Aorta (tissue), 5 donors: ENCODE measurements around the gene TBCD. TPM values are rescaled to one million over a fixed set of nuclear protein-coding genes. Genes with fewer than 3 reads are reported as not detected.

Source experiments
- ATAC-seq: fragments of 200-7000 bp; cut with Tn5 transposase; one replicate; pipeline ENCODE4 v1.9.1; 2022; ENCODE audit warnings: moderate library complexity; ENCODE audit not compliant: low FRiP score
- DNase-seq, 2 donors: peaks; one replicate each; pipeline ENCODE4 v3.0.0-alpha.2; 2020
- H3K27ac ChIP-seq, 2 donors: one replicate each; pipeline ENCODE4 v1.5.1; 2013; ENCODE audit warnings: low read length in 2 of 2, mild to moderate bottlenecking in 2 of 2, moderate library complexity in 2 of 2, control low read depth in 1 of 2, inconsistent platforms in 1 of 2, low read depth in 1 of 2
- H3K27me3 ChIP-seq, 2 donors: one replicate each; pipeline ENCODE4 v1.6.1; 2013; ENCODE audit warnings: control low read depth in 1 of 2, low read length in 1 of 2, mild to moderate bottlenecking in 1 of 2, moderate library complexity in 1 of 2; ENCODE audit not compliant: insufficient read depth in 2 of 2, control insufficient read depth in 1 of 2
- H3K36me3 ChIP-seq, 2 donors: one replicate each; pipeline ENCODE4 v1.6.1; 2013; ENCODE audit warnings: control low read depth in 1 of 2, low read length in 1 of 2, mild to moderate bottlenecking in 1 of 2; ENCODE audit not compliant: insufficient read depth in 2 of 2, control insufficient read depth in 1 of 2
- H3K4me1 ChIP-seq, 2 donors: one replicate each; pipeline ENCODE4 v1.6.1; 2013; ENCODE audit warnings: low read length in 2 of 2, control low read depth in 1 of 2, mild to moderate bottlenecking in 1 of 2, moderate library complexity in 1 of 2; ENCODE audit not compliant: insufficient read depth in 2 of 2, control insufficient read depth in 1 of 2
- H3K4me3 ChIP-seq, 2 donors: one replicate each; pipeline ENCODE4 v1.5.1; 2013; ENCODE audit warnings: low read length in 2 of 2, control low read depth in 1 of 2, mild to moderate bottlenecking in 1 of 2
- H3K9me3 ChIP-seq: one replicate; pipeline ENCODE4 v1.6.1; 2013; ENCODE audit warnings: mild to moderate bottlenecking, low read length; ENCODE audit not compliant: control insufficient read depth
- WGBS, 2 donors: extraction: QIAGEN DNeasy Blood & Tissue Kit; methylation state at CpG; one replicate each; pipeline ENCODE4 v1.1.7; 2013; 5-methylcytosine and 5-hydroxymethylcytosine counted together
- intact Hi-C, 2 donors: fragments of 100-400 bp; cut with DNase I; formaldehyde crosslinking; loops; one replicate each; pipeline versions ENCODE4 v1.14.2 to v1.15.0; 2022
- polyA plus RNA-seq, 2 donors: library from polyadenylated mRNA; stranded (reverse); fragments of 200-250 nt; gene quantifications; one replicate each; pipeline ENCODE4 v1.2.3, GENCODE V29; 2013
- total RNA-seq, 2 donors: library from RNA; stranded (reverse); fragmentation: NEBNext Ultra II Directional; extraction: Animal tissue kit (Norgen Biotek cat#: 25700); gene quantifications; one replicate each; pipeline ENCODE4 v1.2.1, GENCODE V29; 2021
- donor health status: healthy with polysubstance abuse.
- donor health status: Bipolar disorder and iron deficiency.
- donor health status: DM: no; HTN: no; CAD: no.
- donor health status: DM: no; HTN: no; CAD: no.
- donor health status: DM: yes; HTN: yes; CAD: no.

The TBCD gene
- total and polyA plus RNA-seq, 4 donors: 20.0 to 182 (median 111) TPM

- no peaks in the 10 kb centered on the region for H3K9me3 ChIP-seq
- ATAC-seq (no peak), DNase-seq (no peak)
- no peak overlapping the region for H3K4me3 ChIP-seq
- 83 to 86% methylated on average over 9 of the region's 9 CpGs for WGBS, 2 donors
- no peaks in the 10 kb centered on the region for H3K4me1 ChIP-seq
- no peaks in the 10 kb centered on the region for H3K36me3 ChIP-seq
- H3K27me3 ChIP-seq: no peaks in the 10 kb centered on the region
- no peak overlapping the region for H3K27ac ChIP-seq
- intact Hi-C loops: loop anchor here in 1 of 2 donors (10.0 kb wide), 1 partner anchor 58 kb away; no protein-coding TSS in a partner anchor
These were observed 55.2 kb downstream of the TBCD start for GRCh38 chr17:82807101-82807500.

- WGBS, 2 donors: 95 to 97% methylated on average over 21 of the region's 21 CpGs
- intact Hi-C loops: loop anchor here in 1 of 2 donors (10.0 kb wide), 1 partner anchor 57 kb away; no protein-coding TSS in a partner anchor
- Histone ChIP-seq H3K9me3 (no peaks in the 10 kb centered on the region), H3K27ac (no peak overlapping the region), H3K4me1 (no peaks in the 10 kb centered on the region), H3K4me3 (no peak overlapping the region), H3K27me3 (no peaks in the 10 kb centered on the region), H3K36me3 (no peaks in the 10 kb centered on the region)
- ATAC-seq (no peak), DNase-seq (no peak)
These were observed 55.7 kb downstream of the TBCD start for GRCh38 chr17:82807562-82807961.

DNA sequence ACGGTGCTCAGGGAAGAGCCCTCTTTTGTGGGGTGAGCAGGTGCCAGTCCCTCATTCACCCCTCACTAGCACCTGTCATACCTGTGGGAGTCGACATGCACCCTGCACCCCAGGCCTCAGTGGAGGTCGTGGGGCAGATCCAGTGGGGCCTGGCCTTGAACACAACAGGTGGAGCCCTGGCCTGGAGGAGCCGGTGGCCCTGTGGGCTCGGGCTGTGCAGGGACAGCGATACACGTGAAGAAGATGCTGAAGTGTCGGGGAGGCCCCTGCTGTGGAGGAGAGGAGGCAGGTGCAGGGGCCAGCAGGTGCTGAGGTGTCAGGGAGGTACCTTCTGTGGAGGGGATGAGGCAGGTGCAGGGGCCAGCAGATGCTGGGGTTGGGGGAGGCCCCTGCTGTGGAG lies 56.1 kb downstream of the TBCD start:
- DNase-seq: no peak
- no peaks in the 10 kb centered on the region for H3K36me3 ChIP-seq
- no peak overlapping the region for H3K27ac ChIP-seq
- intact Hi-C loops: loop anchor here in 1 of 2 donors (10.0 kb wide), 1 partner anchor 57 kb away; no protein-coding TSS in a partner anchor
- H3K4me1 ChIP-seq: no peaks in the 10 kb centered on the region
- no peaks in the 10 kb centered on the region for H3K9me3 ChIP-seq
- 92 to 95% methylated on average over 8 of the region's 8 CpGs for WGBS, 2 donors
- no peak for ATAC-seq
- no peak overlapping the region for H3K4me3 ChIP-seq
- no peaks in the 10 kb centered on the region for H3K27me3 ChIP-seq

DNA sequence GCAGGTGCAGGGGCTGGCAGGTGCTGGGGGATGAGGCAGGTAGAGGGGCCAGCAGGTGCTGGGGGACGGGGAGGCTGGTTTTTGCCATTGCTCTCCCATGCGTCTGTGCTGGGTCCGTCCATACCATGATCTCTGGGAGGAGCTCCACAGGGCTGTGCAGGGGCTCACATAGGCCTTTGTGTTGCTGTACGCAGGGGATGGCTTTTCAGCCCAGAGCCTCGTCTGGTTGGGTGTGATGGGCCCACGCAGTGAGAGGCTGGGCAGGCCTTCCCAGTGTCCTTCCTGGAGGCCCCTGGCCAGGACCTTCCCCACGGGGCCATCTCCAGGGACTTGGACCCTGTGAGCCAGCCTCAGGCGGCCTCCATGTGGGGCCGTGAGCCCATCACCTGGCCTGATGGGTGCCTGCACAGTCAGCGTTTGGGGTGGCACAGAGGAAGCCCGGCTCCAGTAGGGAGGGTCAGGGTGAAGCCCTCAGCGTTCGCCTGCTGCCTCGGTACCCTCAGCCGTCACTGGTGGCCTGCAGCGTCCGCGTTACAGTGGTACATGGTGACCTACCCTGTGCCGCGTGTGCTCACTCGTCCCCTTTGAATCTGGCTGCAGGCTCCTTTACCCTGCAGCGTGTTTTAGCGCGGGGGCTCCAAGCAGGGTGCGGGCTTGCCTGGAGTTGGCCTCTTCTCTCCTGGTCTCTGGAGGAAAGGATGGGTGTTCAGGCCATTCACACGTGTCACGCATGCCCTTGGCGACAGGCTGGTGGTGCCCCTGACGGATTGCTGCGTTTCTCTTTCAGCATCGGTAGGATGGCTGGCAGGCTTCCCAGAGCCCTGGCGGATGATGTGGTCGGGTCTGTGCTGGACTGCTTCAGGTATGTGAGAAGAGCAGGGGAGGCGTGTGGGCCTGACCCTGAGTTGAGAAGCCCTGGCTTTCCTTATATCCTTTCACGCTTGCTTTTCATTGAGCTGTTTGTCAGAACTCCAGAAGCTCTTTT lies 57.3 kb downstream of the TBCD start:
- DNase-seq: no peak
- intact Hi-C loops: loop anchor here in 1 of 2 donors (10.0 kb wide), 1 partner anchor 56 kb away; no protein-coding TSS in a partner anchor

DNA sequence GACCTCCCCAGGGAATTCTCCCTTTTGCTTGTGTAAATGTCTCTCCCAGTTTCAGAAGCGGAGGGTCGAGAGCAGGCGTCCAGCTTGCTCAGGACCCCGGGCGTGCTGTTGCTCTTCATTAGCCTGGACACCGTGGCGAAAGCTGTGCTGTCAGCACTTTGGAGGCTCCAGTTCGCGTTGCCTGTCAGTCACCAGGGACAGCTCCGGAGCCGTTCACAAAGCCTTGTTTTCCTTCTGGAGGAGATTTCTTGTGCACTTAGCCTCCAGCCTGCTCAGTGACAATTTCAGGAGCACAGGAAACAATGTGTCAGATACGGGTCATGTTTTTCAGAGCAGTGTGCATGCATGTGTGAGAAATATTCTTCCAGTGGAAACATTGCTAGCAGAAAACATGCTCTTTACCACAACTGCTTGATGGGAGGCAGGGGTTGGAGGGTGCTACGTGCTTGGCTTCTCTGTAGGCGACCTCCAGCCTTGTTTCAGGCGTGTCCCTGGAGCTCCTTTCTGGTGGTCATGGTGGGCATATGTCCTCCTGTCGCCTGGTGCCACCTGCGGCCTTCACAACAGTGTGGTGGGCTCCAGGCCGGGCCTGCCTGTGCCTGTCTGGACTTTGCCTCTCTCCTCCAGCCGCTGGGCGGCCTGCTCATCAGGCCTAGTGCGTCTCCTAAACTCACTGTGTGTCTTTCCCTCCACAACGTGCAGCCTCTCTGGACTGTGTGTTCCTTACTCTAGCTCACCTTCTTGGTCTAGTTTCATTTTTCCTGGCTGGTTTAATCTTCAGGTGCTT lies 59.0 kb downstream of the TBCD start:
- H3K27ac ChIP-seq: no peak overlapping the region
- no peaks in the 10 kb centered on the region for H3K36me3 ChIP-seq
- no peaks in the 10 kb centered on the region for H3K4me1 ChIP-seq
- DNase-seq (no peak), ATAC-seq (no peak)
- H3K27me3 ChIP-seq: no peaks in the 10 kb centered on the region
- H3K9me3 ChIP-seq: no peaks in the 10 kb centered on the region
- 89 to 93% methylated on average over 22 of the region's 22 CpGs for WGBS, 2 donors
- intact Hi-C loops: no loop called here
- no peak overlapping the region for H3K4me3 ChIP-seq

More for the DNA sequence above, 57.3 kb downstream of the TBCD start:
- H3K4me1 ChIP-seq: no peaks in the 10 kb centered on the region
- ATAC-seq: no peak
- H3K27ac ChIP-seq: no peak overlapping the region
- WGBS, 2 donors: 72 to 76% methylated on average over 35 of the region's 35 CpGs
- H3K36me3 ChIP-seq: no peaks in the 10 kb centered on the region
- H3K9me3 ChIP-seq: no peaks in the 10 kb centered on the region
- no peak overlapping the region for H3K4me3 ChIP-seq
- H3K27me3 ChIP-seq: no peaks in the 10 kb centered on the region

DNA sequence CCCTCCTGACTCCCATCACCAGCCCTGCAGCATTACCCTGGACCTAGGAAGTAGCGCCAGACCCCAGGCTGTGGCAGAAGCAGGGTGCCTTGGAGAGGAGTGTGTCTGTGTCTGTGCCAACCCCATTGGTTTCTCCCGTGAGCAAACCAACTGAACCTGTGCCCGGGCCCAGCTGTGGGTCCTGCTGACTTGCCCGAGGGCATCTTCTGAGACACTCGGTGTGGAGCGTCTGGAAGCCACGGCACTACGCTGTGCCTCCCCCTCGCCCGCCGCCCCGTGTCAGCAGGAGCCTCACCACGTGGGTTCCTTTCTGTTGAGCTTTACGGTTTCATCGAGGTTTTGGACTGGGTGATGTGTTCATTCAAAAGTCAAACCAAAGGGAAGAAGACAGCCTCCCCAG lies 60.2 kb downstream of the TBCD start:
- no peak for ATAC-seq
- Histone ChIP-seq H3K27ac (no peak overlapping the region), H3K4me1 (no peaks in the 10 kb centered on the region), H3K27me3 (no peaks in the 10 kb centered on the region), H3K36me3 (peaks cover 0 to 2% of the 10 kb centered on the region in 2 donors), H3K9me3 (no peaks in the 10 kb centered on the region), H3K4me3 (no peak overlapping the region)
- intact Hi-C loops: no loop called here
- no peak for DNase-seq
- 92% methylated on average over 15 of the region's 15 CpGs for WGBS, 2 donors

DNA sequence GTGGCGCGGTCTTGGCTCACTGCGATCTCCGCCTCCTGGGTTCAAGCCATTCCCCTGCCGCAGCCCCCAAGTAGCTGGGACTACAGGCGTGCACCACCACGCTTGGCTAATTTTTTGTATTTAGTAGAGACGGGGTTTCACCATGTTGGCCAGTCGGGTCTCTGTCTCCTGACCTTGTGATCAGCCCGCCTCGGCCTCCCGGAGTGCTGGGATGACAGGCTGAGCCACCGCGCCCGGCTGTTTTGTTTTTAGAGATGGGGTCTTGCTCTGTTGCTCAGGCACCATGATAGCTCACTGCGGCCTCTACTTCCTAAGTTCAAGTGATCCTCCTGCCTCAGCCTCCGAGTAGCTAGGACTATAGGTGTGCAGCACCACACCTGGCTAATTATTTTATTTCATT lies 60.7 kb downstream of the TBCD start:
- DNase-seq (no peak), ATAC-seq (no peak)
- Histone ChIP-seq H3K27me3 (no peaks in the 10 kb centered on the region), H3K4me1 (no peaks in the 10 kb centered on the region), H3K36me3 (peaks cover 0 to 2% of the 10 kb centered on the region in 2 donors), H3K9me3 (no peaks in the 10 kb centered on the region), H3K4me3 (no peak overlapping the region), H3K27ac (no peak overlapping the region)
- intact Hi-C loops: no loop called here
- WGBS, 2 donors: 97 to 98% methylated on average over 17 of the region's 17 CpGs

GRCh38 chr17:82813299-82814051 lies 61.6 kb downstream of the TBCD start:
- ATAC-seq (no peak), DNase-seq (no peak)
- H3K4me3 ChIP-seq: no peak overlapping the region
- no peak overlapping the region for H3K27ac ChIP-seq
- peaks cover 0 to 2% of the 10 kb centered on the region in 2 donors for H3K36me3 ChIP-seq
- no peaks in the 10 kb centered on the region for H3K9me3 ChIP-seq
- WGBS, 2 donors: 93% methylated on average over 23 of the region's 23 CpGs
- H3K27me3 ChIP-seq: no peaks in the 10 kb centered on the region
- intact Hi-C loops: no loop called here
- H3K4me1 ChIP-seq: no peaks in the 10 kb centered on the region
